Dendritic cell treated with granulocyte-macrophage colony-stimulating factor and Interleukin-4, amounts not matched to agents 40 ng/mL and 50 ng/mL, for 4 days (primary cell): ENCODE results near the gene GLIS1.

Experiments
- H3K27ac Mint-ChIP-seq: one replicate; pipeline ENCODE4 v1.8.0; 2022; ENCODE audit warnings: mild to moderate bottlenecking, mixed read lengths
- H3K27me3 Mint-ChIP-seq: one replicate; pipeline ENCODE4 v1.8.0; 2022; ENCODE audit warnings: mild to moderate bottlenecking, mixed read lengths
- H3K36me3 Mint-ChIP-seq: one replicate; pipeline ENCODE4 v1.8.0; 2022; ENCODE audit warnings: low read depth, mixed read lengths
- H3K4me1 Mint-ChIP-seq: one replicate; pipeline ENCODE4 v1.8.0; 2022; ENCODE audit warnings: low read depth, mixed read lengths
- H3K4me3 Mint-ChIP-seq: one replicate; pipeline ENCODE4 v1.8.0; 2022; ENCODE audit warnings: mild to moderate bottlenecking, moderate library complexity, mixed read lengths
- H3K9me3 Mint-ChIP-seq: one replicate; pipeline ENCODE4 v1.8.0; 2022; ENCODE audit warnings: mixed read lengths
- intact Hi-C: fragments of 100-400 bp; cut with micrococcal nuclease; formaldehyde crosslinking; loops from one replicate; pipeline ENCODE4 v1.15.0; 2022

Gene GLIS1

GRCh38 chr1:53526451-53527101 is 212.4 kb downstream of the GLIS1 start:
- Mint-ChIP-seq H3K27me3 (no peaks in the 10 kb centered on the region), H3K4me1 (no peaks in the 10 kb centered on the region), H3K4me3 (no peak overlapping the region), H3K9me3 (no peaks in the 10 kb centered on the region), H3K27ac (no peak overlapping the region), H3K36me3 (no peaks in the 10 kb centered on the region)
- intact Hi-C loops, result no loop called here

- no peak overlapping the region for H3K27ac Mint-ChIP-seq
- H3K9me3 Mint-ChIP-seq, result no peaks in the 10 kb centered on the region
Observed at GRCh38 chr1:53525595-53525994, 213.4 kb downstream of the GLIS1 start.

GRCh38 chr1:53524428-53525375 is 214.3 kb downstream of the GLIS1 start:
- intact Hi-C loops, result no loop called here
- no peaks in the 10 kb centered on the region for H3K36me3 Mint-ChIP-seq
- no peak overlapping the region for H3K4me3 Mint-ChIP-seq
- H3K9me3 Mint-ChIP-seq, result no peaks in the 10 kb centered on the region
- no peak overlapping the region for H3K27ac Mint-ChIP-seq
- no peaks in the 10 kb centered on the region for H3K4me1 Mint-ChIP-seq
- H3K27me3 Mint-ChIP-seq, result no peaks in the 10 kb centered on the region

More at GRCh38 chr1:53525595-53525994, 213.4 kb downstream of the GLIS1 start:
- no peaks in the 10 kb centered on the region for H3K27me3 Mint-ChIP-seq
- H3K4me3 Mint-ChIP-seq, result no peak overlapping the region
- intact Hi-C loops, result no loop called here
- H3K4me1 Mint-ChIP-seq, result no peaks in the 10 kb centered on the region
- no peaks in the 10 kb centered on the region for H3K36me3 Mint-ChIP-seq

- Mint-ChIP-seq H3K9me3 (no peaks in the 10 kb centered on the region), H3K4me1 (no peaks in the 10 kb centered on the region), H3K36me3 (no peaks in the 10 kb centered on the region), H3K27me3 (no peaks in the 10 kb centered on the region), H3K27ac (no peak overlapping the region), H3K4me3 (no peak overlapping the region)
- intact Hi-C loops, result no loop called here
Observed at GRCh38 chr1:53521924-53522552, 216.9 kb downstream of the GLIS1 start.

- Mint-ChIP-seq H3K9me3 (no peaks in the 10 kb centered on the region), H3K27me3 (no peaks in the 10 kb centered on the region), H3K4me1 (no peaks in the 10 kb centered on the region), H3K4me3 (no peak overlapping the region), H3K27ac (no peak overlapping the region), H3K36me3 (no peaks in the 10 kb centered on the region)
- intact Hi-C loops, result no loop called here
Observed at GRCh38 chr1:53520481-53520880, 218.5 kb downstream of the GLIS1 start.

GRCh38 chr1:53519421-53519820 is 219.5 kb downstream of the GLIS1 start:
- no peak overlapping the region for H3K4me3 Mint-ChIP-seq
- H3K36me3 Mint-ChIP-seq, result no peaks in the 10 kb centered on the region
- H3K9me3 Mint-ChIP-seq, result no peaks in the 10 kb centered on the region

GRCh38 chr1:53518775-53519174 is 220.2 kb downstream of the GLIS1 start:
- no peak overlapping the region for H3K27ac Mint-ChIP-seq
- no peaks in the 10 kb centered on the region for H3K27me3 Mint-ChIP-seq
- no peaks in the 10 kb centered on the region for H3K9me3 Mint-ChIP-seq
- no peaks in the 10 kb centered on the region for H3K4me1 Mint-ChIP-seq
- no peaks in the 10 kb centered on the region for H3K36me3 Mint-ChIP-seq
- no peak overlapping the region for H3K4me3 Mint-ChIP-seq
- intact Hi-C loops, result no loop called here

More at GRCh38 chr1:53519421-53519820, 219.5 kb downstream of the GLIS1 start:
- intact Hi-C loops, result no loop called here
- Mint-ChIP-seq H3K27ac (no peak overlapping the region), H3K27me3 (no peaks in the 10 kb centered on the region), H3K4me1 (no peaks in the 10 kb centered on the region)

- intact Hi-C loops, result no loop called here
- Mint-ChIP-seq H3K4me1 (no peaks in the 10 kb centered on the region), H3K27ac (no peak overlapping the region), H3K4me3 (no peak overlapping the region), H3K9me3 (no peaks in the 10 kb centered on the region), H3K36me3 (no peaks in the 10 kb centered on the region), H3K27me3 (no peaks in the 10 kb centered on the region)
Observed at GRCh38 chr1:53517821-53518352, 221.1 kb downstream of the GLIS1 start.

- Mint-ChIP-seq H3K27ac (no peak overlapping the region), H3K4me3 (no peak overlapping the region), H3K9me3 (no peaks in the 10 kb centered on the region), H3K27me3 (no peaks in the 10 kb centered on the region), H3K4me1 (no peaks in the 10 kb centered on the region), H3K36me3 (no peaks in the 10 kb centered on the region)
- intact Hi-C loops, result no loop called here
Observed at GRCh38 chr1:53517109-53517508, 221.9 kb downstream of the GLIS1 start.

GRCh38 chr1:53516181-53516580 is 222.8 kb downstream of the GLIS1 start:
- Mint-ChIP-seq H3K9me3 (no peaks in the 10 kb centered on the region), H3K27ac (no peak overlapping the region), H3K36me3 (no peaks in the 10 kb centered on the region), H3K27me3 (no peaks in the 10 kb centered on the region), H3K4me1 (no peaks in the 10 kb centered on the region), H3K4me3 (no peak overlapping the region)
- intact Hi-C loops, result no loop called here

GRCh38 chr1:53514436-53514835 is 224.5 kb downstream of the GLIS1 start:
- no peak overlapping the region for H3K4me3 Mint-ChIP-seq
- intact Hi-C loops, result no loop called here
- peaks cover 2% of the 10 kb centered on the region for H3K4me1 Mint-ChIP-seq
- peaks cover 2% of the 10 kb centered on the region for H3K27me3 Mint-ChIP-seq
- no peaks in the 10 kb centered on the region for H3K36me3 Mint-ChIP-seq
- no peak overlapping the region for H3K27ac Mint-ChIP-seq
- no peaks in the 10 kb centered on the region for H3K9me3 Mint-ChIP-seq

GRCh38 chr1:53513846-53514245 is 225.1 kb downstream of the GLIS1 start:
- Mint-ChIP-seq H3K36me3 (no peaks in the 10 kb centered on the region), H3K27ac (no peak overlapping the region), H3K27me3 (peaks cover 2% of the 10 kb centered on the region)

GRCh38 chr1:53512807-53513755 is 225.9 kb downstream of the GLIS1 start:
- Mint-ChIP-seq H3K9me3 (no peaks in the 10 kb centered on the region), H3K4me1 (peaks cover 8% of the 10 kb centered on the region), H3K36me3 (no peaks in the 10 kb centered on the region), H3K27me3 (peaks cover 2% of the 10 kb centered on the region), H3K27ac (no peak overlapping the region), H3K4me3 (no peak overlapping the region)
- intact Hi-C loops, result no loop called here

More at GRCh38 chr1:53513846-53514245, 225.1 kb downstream of the GLIS1 start:
- intact Hi-C loops, result no loop called here
- no peaks in the 10 kb centered on the region for H3K9me3 Mint-ChIP-seq
- H3K4me3 Mint-ChIP-seq, result no peak overlapping the region
- peaks cover 8% of the 10 kb centered on the region for H3K4me1 Mint-ChIP-seq
